Urinary bladder (tissue), 4 donors: Measurements from ENCODE around the gene STON1. TPM values are rescaled to one million over a fixed set of nuclear protein-coding genes. Genes with fewer than 3 reads are reported as not detected.
"Not testable (repeated sequence)": the region's sequence is repeated elsewhere in the genome, so short reads cannot be mapped to it uniquely, and the experiment has no call there.

ENCODE experiments used
- DNase-seq: peaks from one replicate; pipeline ENCODE4 v3.0.0-alpha.2; 2015; ENCODE audit errors: extremely low spot score
- H3K27ac ChIP-seq: one replicate; pipeline ENCODE4 v1.5.1; 2013; ENCODE audit warnings: low read depth, mild to moderate bottlenecking, moderate library complexity
- H3K36me3 ChIP-seq: one replicate; pipeline ENCODE4 v1.6.1; 2013; ENCODE audit warnings: mild to moderate bottlenecking, moderate library complexity; ENCODE audit not compliant: insufficient read depth
- H3K4me1 ChIP-seq: one replicate; pipeline ENCODE4 v1.6.1; 2013; ENCODE audit warnings: mild to moderate bottlenecking, moderate library complexity; ENCODE audit not compliant: insufficient read depth
- H3K4me3 ChIP-seq: one replicate; pipeline ENCODE4 v1.5.1; 2013; ENCODE audit warnings: low read depth, low read length
- WGBS: extraction: QIAGEN DNeasy Blood & Tissue Kit; methylation state at CpG from one replicate; pipeline ENCODE4 v1.1.7; 2013; 5-methylcytosine and 5-hydroxymethylcytosine counted together
- polyA plus RNA-seq: library from polyadenylated mRNA; stranded (reverse); fragments of 200-250 nt; gene quantifications from one replicate; pipeline ENCODE4 v1.2.3, GENCODE V29; 2013
- total RNA-seq: library from RNA; depleted of rRNA; stranded (reverse); fragments of >200 nt; gene quantifications from one replicate; pipeline ENCODE4 v1.2.3, GENCODE V29; 2014
- donor health status: healthy with polysubstance abuse.
- donor health status: healthy.

The STON1 gene
- total and polyA plus RNA-seq, 2 donors: 57.0 to 68.0 TPM

DNA sequence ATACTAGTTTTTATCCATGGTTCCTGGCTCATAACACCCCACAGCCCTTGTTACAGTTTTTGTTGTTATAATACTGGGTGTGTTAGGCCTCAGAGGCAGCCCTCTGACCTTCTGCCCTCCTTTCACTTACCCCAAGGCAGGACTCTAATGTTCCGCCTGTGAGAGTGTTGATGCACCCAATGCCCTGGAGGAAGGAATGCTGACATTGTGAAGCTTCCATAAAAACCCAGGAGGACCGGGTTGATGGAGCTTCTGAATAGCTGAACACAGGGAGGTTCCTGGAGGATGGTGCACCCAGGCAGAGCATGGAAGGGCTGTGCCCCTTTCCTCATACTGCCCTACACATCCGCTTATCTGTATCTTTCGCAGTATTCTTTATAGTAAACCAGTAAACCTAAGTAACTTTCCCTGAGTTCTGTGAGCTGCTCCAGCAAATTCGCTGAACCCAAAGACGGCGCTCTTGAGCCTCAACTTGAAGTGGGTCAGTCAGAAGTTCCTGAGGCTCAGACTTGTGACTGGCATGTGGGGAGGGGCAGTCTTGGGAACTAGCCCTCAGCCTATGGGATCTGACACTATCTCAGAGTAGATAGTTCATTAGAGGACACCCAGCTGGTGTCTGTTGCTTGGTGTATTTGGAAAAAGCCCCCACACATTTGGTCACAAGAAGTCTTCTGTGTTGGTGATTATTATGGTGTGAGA, 10.4 kb downstream of the STON1 start:
- Histone ChIP-seq H3K27ac (no peak overlapping the region), H3K4me1 (no peaks in the 10 kb centered on the region), H3K36me3 (no peaks in the 10 kb centered on the region), H3K4me3 (no peak overlapping the region)
- 85% methylated on average over 7 of the region's 7 CpGs for WGBS
- DNase-seq: no peak

DNA sequence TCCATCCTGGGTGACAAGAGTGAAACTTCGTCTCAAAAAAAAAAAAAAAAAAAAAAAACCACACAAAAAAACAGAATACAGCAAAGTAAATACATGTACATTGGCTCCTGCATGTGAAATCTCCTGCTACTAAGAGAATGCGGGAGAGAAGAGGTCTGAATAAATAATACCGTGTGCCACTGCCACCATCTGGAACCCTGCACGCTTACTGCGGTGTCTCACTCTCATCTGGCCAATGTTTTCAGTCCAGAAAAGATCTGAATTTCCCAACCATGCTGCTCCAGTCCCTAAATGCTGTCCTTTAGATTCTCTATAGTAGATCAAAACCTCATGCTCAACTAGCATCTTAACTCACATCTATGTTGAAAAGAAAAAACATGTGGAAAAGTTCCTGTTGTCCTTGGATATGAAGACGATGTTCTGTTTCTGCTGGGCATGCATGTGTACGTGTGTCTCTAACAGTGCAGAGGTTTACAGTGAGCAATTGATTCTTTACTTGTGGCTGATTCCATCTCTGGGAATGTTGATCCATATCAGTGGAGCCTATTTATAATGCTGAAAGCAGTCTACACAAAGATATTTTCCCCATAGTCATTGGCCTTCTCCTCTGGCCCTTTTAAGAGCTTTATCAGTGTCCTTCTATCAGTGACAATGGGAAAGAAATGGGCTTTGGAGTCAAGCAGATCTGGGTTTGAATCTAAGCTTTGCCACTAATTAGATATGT, 11.9 kb downstream of the STON1 start:
- Histone ChIP-seq H3K36me3 (no peaks in the 10 kb centered on the region), H3K27ac (no peak overlapping the region), H3K4me3 (no peak overlapping the region), H3K4me1 (no peaks in the 10 kb centered on the region)
- WGBS: 78% methylated on average over 7 of the region's 7 CpGs
- DNase-seq: no peak

DNA sequence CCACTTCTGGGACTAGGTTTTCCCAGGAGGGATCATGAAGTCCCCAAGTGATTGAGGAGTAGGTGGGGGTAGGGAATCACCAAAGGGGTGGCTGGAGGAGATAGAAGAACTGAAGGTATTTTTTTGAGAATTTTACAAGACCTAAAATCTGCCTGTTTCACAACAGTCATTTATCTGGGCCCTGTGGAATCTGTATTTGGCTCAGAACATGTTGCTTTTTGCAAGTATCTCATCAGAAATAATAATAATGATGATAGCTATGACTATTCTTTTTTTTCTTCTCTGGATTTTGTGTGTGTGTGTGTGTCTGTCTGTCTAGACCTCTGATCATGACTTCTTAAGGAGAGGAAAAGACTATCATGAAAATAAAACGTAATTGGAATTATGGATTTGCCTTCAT, 13.9 kb downstream of the STON1 start:
- no peak overlapping the region for H3K27ac ChIP-seq
- H3K4me3 ChIP-seq: no peak overlapping the region
- H3K36me3 ChIP-seq: no peaks in the 10 kb centered on the region
- DNase-seq: no peak
- H3K4me1 ChIP-seq: peaks cover 2% of the 10 kb centered on the region
- 35% methylated on average over 1 of the region's 1 CpG for WGBS

DNA sequence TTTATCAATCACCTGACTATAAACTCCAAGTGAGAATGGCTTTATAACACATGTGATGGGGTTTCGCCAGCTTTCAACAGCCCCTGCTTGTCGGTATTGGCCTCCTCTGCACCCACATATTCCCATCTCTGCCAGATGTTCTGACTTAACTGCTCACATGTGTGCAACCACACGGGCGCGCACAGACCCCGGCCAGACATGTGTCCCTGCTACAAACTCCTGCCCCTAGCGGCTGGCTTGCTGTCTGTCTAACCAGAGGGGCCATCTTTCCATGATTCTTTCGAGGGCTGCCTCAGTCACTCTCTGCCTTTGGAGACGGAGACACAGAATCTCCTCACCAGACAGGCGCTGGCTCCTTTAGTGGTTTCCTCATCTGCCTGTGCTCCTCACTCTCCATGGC, 15.3 kb downstream of the STON1 start:
- DNase-seq: no peak
- H3K36me3 ChIP-seq: no peaks in the 10 kb centered on the region
- 75% methylated on average over 10 of the region's 10 CpGs for WGBS
- peaks cover 2% of the 10 kb centered on the region for H3K4me1 ChIP-seq
- H3K4me3 ChIP-seq: no peak overlapping the region
- no peak overlapping the region for H3K27ac ChIP-seq

DNA sequence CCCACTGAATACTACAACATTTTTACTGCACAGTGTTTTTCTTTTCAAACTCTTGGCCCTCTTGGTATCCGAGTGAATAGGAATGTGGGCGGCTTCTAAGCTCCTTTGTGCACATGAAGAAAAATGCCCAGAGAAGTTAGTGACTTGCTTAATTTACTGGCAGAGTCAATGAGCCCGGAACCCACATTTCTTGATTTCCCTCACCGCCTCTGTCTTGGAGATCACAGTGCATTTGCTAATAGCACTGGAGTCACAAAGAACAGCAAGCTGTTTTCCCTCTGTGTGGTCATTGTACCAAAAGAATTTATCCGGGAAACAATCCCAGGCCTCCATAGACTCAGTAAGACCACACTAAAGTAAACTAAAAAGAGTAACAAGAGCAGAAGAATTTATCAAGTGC, 18.9 kb downstream of the STON1 start:
- Histone ChIP-seq H3K4me3 (no peak overlapping the region), H3K36me3 (no peaks in the 10 kb centered on the region), H3K27ac (no peak overlapping the region), H3K4me1 (peaks cover 2% of the 10 kb centered on the region)
- no peak for DNase-seq
- WGBS: 49% methylated on average over 5 of the region's 5 CpGs

DNA sequence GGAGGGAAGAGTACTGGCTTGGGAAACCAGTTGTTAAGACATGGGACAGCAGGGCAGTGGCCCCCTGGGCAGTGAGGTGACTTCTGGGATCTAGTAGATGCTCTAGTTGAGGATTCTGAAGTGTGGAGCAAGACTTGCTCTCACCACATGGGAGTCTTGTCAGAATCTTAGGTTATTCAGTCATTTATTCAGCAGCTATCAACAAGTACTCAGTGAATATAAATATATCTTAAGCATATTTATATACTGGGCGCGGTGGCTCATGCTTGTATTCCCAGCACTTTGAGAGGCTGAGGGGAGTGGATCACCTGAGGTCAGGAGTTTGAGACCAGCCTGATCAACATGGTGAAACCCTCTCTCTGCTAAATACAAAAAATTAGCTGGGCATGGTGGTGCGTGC, 20.0 kb downstream of the STON1 start:
- WGBS: 56% methylated on average over 3 of the region's 3 CpGs
- Histone ChIP-seq H3K27ac (no peak overlapping the region), H3K4me1 (peaks cover 2% of the 10 kb centered on the region), H3K4me3 (no peak overlapping the region), H3K36me3 (no peaks in the 10 kb centered on the region)
- no peak for DNase-seq

DNA sequence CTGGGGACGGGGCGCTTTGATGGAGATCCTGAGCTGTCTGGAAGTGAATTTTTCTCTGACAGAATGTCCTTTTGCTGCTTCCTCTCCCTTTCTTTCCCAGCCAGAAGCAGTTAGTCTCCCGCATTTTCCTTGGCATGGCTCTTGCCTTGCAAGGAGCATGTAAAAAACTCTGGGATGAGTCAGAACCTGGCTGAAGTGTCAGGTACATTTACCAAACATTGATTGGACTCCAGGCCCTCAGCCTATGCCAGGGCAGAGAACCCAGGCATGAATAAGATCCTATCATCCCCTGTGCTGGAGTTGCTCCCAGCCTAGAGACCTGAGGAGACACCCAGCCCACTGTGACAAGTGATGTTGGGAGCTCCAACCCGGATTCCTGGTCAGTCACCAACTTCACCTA, 21.6 kb downstream of the STON1 start:
- H3K36me3 ChIP-seq: no peaks in the 10 kb centered on the region
- no peak overlapping the region for H3K27ac ChIP-seq
- WGBS: 75% methylated on average over 4 of the region's 4 CpGs
- H3K4me3 ChIP-seq: no peak overlapping the region
- H3K4me1 ChIP-seq: peaks cover 2% of the 10 kb centered on the region
- DNase-seq: no peak

DNA sequence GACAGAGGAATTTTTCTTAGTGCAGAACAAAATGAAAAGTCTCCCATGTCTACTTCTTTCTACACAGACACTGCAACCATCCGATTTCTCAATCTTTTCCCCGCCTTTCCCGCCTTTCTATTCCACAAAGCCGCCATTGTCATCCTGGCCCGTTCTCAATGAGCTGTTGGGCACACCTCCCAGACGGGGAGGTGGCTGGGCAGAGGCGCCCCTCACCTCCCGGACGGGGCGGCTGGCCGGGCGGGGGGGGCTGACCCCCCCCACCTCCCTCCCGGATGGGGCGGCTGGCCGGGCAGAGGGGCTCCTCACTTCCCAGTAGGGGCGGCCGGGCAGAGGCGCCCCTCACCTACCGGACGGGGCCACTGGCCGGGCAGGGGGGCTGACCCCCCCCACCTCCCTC, 25.1 kb downstream of the STON1 start:
- H3K27ac ChIP-seq, H3K4me1 ChIP-seq, DNase-seq, H3K36me3 ChIP-seq, H3K4me3 ChIP-seq: not testable (repeated sequence)
- WGBS: 82% methylated on average over 15 of the region's 21 CpGs

DNA sequence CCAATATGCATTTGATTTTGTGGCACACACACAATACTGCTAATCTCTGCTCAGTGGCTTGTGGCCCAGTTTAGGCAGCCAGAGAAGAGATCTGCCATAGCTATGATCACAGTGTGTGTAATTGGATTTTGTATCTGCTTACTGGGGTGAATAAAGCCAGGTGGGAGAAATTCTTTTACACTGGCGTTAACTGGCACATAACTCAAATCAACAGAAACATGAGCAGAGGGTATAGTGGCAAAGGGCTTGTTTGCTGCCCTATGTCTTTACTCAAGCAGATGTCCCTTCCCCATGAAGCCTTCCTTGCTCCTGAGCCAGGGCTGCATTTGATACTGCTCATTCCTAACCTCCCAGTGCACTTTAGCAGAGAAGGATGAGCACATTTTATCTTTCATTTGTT, 28.5 kb downstream of the STON1 start:
- Histone ChIP-seq H3K4me3 (no peak overlapping the region), H3K27ac (no peak overlapping the region), H3K4me1 (no peaks in the 10 kb centered on the region), H3K36me3 (no peaks in the 10 kb centered on the region)
- 82% methylated on average over 1 of the region's 1 CpG for WGBS
- no peak for DNase-seq

DNA sequence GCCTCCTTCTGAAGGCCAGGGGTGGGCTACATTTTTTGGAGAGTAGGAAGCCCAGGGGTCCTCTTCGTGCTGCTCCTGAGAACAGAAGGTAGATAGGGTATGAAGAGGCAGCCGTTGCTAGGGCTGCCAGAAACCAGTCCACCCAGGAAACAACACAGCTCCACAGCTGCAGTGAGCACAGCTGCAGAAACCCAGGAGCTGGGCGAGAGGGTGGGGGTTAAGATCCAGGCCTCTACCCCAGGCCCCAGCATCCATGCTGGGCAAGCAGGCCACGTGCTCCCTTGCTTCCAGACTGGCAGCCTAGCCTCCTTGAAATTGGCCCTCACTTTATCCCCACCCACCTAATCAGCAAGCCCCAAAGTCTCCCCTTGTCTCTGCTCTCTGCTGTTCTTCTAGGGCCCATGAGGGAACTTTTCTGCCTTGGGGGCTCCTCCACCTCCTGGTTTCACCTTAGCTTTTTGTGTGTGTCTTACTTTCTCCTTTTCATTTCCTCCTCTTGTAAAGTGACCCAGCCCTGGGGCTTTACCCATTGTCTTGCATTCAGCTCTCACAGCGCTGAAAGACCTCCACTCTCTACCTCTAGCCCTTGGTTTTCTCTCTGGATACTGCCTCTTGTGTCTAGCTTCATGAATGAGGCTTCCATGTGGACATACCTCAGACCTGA, 30.7 kb downstream of the STON1 start:
- no peaks in the 10 kb centered on the region for H3K4me1 ChIP-seq
- 65% methylated on average over 5 of the region's 5 CpGs for WGBS
- no peaks in the 10 kb centered on the region for H3K36me3 ChIP-seq
- DNase-seq: no peak
- H3K4me3 ChIP-seq: no peak overlapping the region
- no peak overlapping the region for H3K27ac ChIP-seq

DNA sequence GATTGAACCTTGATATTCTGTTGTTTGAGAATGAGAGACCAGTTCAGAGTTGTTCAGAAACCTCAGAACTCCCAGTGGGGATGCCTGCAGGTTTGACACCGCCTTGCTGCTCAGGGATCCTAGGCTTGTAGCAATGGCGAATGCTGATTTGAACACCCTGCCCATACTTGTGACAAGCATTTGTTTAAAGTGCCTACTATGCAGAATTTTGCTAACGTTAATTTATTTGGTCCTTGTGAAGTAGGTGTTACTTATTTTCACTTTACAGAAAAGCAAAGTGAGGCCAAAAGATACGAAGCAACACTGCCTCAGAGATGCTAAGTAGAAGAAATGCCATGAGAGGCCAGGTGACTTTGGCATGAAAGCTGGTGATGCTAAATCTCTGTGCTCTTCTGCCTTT, 32.3 kb downstream of the STON1 start:
- DNase-seq: no peak
- no peaks in the 10 kb centered on the region for H3K4me1 ChIP-seq
- no peak overlapping the region for H3K4me3 ChIP-seq
- 95% methylated on average over 4 of the region's 4 CpGs for WGBS
- H3K36me3 ChIP-seq: no peaks in the 10 kb centered on the region
- no peak overlapping the region for H3K27ac ChIP-seq

DNA sequence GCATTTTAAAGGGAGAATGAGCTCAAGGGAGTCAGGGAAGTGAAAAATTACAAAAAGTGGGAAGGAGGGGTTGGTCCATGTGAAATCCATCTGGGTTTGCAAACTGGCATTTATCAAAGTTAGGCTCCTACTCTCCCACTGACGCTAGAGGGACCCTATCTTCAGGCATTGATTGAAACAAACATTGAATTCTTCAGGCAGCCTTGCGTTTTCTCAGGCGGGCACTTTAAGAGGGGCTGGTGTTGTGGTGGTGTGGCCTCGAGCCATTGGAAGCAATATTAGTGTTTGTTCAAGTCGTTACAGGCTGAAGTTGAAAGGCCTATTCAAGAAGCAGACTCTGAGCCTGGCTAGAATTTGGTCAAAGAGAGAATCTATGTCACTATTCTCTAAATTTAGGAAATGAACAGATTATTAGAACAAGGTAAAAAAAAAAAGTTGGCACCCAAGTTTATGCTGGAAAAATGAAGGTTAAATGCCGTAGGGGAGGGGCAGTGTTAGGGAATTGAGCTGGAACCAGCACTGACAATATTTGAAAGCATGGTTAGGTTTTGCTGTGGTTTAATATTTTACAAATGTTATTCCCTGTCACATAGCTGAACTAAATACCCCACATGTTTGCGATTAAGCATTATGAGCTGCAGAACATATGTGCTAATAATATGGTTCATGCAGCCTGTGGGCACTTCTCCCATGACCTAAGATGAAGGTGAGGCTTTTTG, 36.8 kb downstream of the STON1 start:
- no peak overlapping the region for H3K4me3 ChIP-seq
- H3K27ac ChIP-seq: no peak overlapping the region
- no peaks in the 10 kb centered on the region for H3K4me1 ChIP-seq
- WGBS: 38% methylated on average over 7 of the region's 7 CpGs
- DNase-seq: no peak
- no peaks in the 10 kb centered on the region for H3K36me3 ChIP-seq

DNA sequence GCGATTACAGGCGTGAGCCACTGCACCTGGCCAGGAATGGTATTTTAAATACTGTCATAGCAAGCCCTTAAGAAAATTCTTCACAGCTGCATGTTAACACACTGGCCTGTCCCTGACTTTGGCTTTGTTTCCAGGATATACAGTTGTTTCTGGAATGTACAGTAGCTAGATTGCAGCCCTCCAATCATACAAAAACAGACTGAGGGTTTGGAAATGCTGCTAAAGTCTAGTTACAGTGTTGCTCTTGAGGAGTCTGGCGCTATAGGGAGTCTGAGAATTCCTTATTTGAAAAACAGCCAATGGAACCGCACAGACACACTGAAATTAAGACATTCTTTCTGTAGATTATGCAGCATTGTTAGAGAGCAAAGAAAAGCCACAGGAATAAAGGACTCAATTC, 37.7 kb downstream of the STON1 start:
- 69% methylated on average over 4 of the region's 4 CpGs for WGBS
- no peak overlapping the region for H3K4me3 ChIP-seq
- no peak overlapping the region for H3K27ac ChIP-seq
- no peaks in the 10 kb centered on the region for H3K4me1 ChIP-seq
- DNase-seq: no peak
- H3K36me3 ChIP-seq: no peaks in the 10 kb centered on the region
